GM23338 (cell line): ENCODE data around the gene RAX2. TPM values are rescaled to one million over a fixed set of nuclear protein-coding genes. Genes with fewer than 3 reads are reported as not detected.

Experiments
- ATAC-seq: fragments of 200-7000 bp; cut with Tn5 transposase; 3 replicates; pipeline ENCODE4 v1.9.1; 2020
- DNase-seq: peaks from one replicate; pipeline ENCODE4 v3.0.0-alpha.2; 2015; ENCODE audit warnings: low spot score
- H2AFZ ChIP-seq: fragments of 200-600 bp; sonication (generic); 2 replicates; pipeline ENCODE4 v1.8.0; 2016; ENCODE audit warnings: antibody characterized with exemption, mild to moderate bottlenecking, moderate library complexity
- H3F3A ChIP-seq: fragments of 200-600 bp; sonication (generic); replicated peaks from 2 replicates; pipeline ENCODE4 v1.8.0; 2017; ENCODE audit warnings: antibody characterized with exemption, mixed run types, low read depth
- H3K27ac ChIP-seq: fragments of 200-600 bp; sonication (generic); 2 replicates; pipeline ENCODE4 v1.6.1; 2016; ENCODE audit warnings: low read depth
- H3K27me3 ChIP-seq: fragments of 200-600 bp; sonication (generic); 2 replicates; pipeline ENCODE4 v1.8.0; 2016; ENCODE audit warnings: mild to moderate bottlenecking, mixed run types, moderate library complexity; ENCODE audit not compliant: insufficient read depth
- H3K36me3 ChIP-seq: fragments of 200-600 bp; sonication (generic); 2 replicates; pipeline ENCODE4 v1.8.0; 2016; ENCODE audit warnings: mild to moderate bottlenecking; ENCODE audit not compliant: insufficient read depth
- H3K4me1 ChIP-seq: fragments of 200-600 bp; sonication (generic); 2 replicates; pipeline ENCODE4 v1.8.0; 2016; ENCODE audit warnings: mild to moderate bottlenecking, moderate library complexity; ENCODE audit not compliant: insufficient read depth
- H3K4me2 ChIP-seq: fragments of 200-600 bp; sonication (generic); 2 replicates; pipeline ENCODE4 v1.7.1; 2017; ENCODE audit warnings: mixed run types
- H3K4me3 ChIP-seq: fragments of 200-600 bp; sonication (generic); 2 replicates; pipeline ENCODE4 v1.6.1; 2016; ENCODE audit warnings: mixed run types
- H3K79me2 ChIP-seq: fragments of 200-600 bp; sonication (generic); replicated peaks from 2 replicates; pipeline ENCODE4 v1.8.0; 2017; ENCODE audit warnings: mild to moderate bottlenecking; ENCODE audit not compliant: insufficient read depth
- H3K9me2 ChIP-seq: fragments of 200-600 bp; sonication (generic); 2 replicates; pipeline ENCODE4 v1.8.0; 2017; ENCODE audit not compliant: insufficient read depth
- H4K20me1 ChIP-seq: fragments of 200-600 bp; sonication (generic); replicated peaks from 2 replicates; pipeline ENCODE4 v1.8.0; 2017; ENCODE audit warnings: mild to moderate bottlenecking; ENCODE audit not compliant: insufficient read depth
- H3K27ac Mint-ChIP-seq: 2 replicates; pipeline ENCODE4 v1.8.0; 2020; ENCODE audit warnings: inconsistent platforms, mild to moderate bottlenecking, moderate library complexity, mixed read lengths
- H3K27me3 Mint-ChIP-seq: 3 replicates; pipeline ENCODE4 v1.8.0; 2022; ENCODE audit warnings: low read depth, mild to moderate bottlenecking, moderate library complexity, mixed read lengths, inconsistent platforms; ENCODE audit not compliant: insufficient read depth, poor library complexity
- H3K36me3 Mint-ChIP-seq: 3 replicates; pipeline ENCODE4 v1.8.0; 2021; ENCODE audit warnings: low read depth, mild to moderate bottlenecking, inconsistent platforms, moderate library complexity, mixed read lengths
- H3K4me1 Mint-ChIP-seq: 3 replicates; pipeline ENCODE4 v1.8.0; 2020; ENCODE audit warnings: mild to moderate bottlenecking, inconsistent platforms, mixed read lengths
- H3K4me3 Mint-ChIP-seq: 3 replicates; pipeline ENCODE4 v1.8.0; 2021; ENCODE audit warnings: moderate library complexity, mild to moderate bottlenecking, inconsistent platforms, mixed read lengths
- H3K9me3 Mint-ChIP-seq: 3 replicates; pipeline ENCODE4 v1.8.0; 2020; ENCODE audit warnings: moderate library complexity, mild to moderate bottlenecking, inconsistent platforms, mixed read lengths
- CREB1 ChIP-seq: fragments of 250-450 bp; sonication (Bioruptor Pico); IDR thresholded peaks from 2 replicates; pipeline ENCODE4 v1.5.0; 2020; ENCODE audit warnings: low read depth, mild to moderate bottlenecking, moderate library complexity
- CTCF ChIP-seq, 2 experiments: fragments of 200-600 bp in 1 of 2; sonication (generic) in 1 of 2; conservative IDR thresholded peaks; 2 replicates each; pipeline versions ENCODE4 v1.5.1 to v1.6.1; 2016 to 2017; ENCODE audit warnings: antibody characterized with exemption in 2 of 2, low read depth in 2 of 2, mild to moderate bottlenecking in 2 of 2, moderate library complexity in 1 of 2
- ETS1 ChIP-seq: IDR thresholded peaks from 2 replicates; pipeline ENCODE4 v1.6.1; 2016; ENCODE audit warnings: antibody characterized with exemption
- EZH2 ChIP-seq: fragments of 200-600 bp; sonication (generic); IDR thresholded peaks from one replicate; pipeline ENCODE4 v1.8.0; 2017; ENCODE audit warnings: antibody characterized with exemption, mild to moderate bottlenecking, low read depth; ENCODE audit not compliant: unreplicated experiment
- EZH2phosphoT487 ChIP-seq: fragments of 200-600 bp; sonication (generic); IDR thresholded peaks from one replicate; pipeline ENCODE4 v1.8.1; 2018; ENCODE audit warnings: antibody characterized with exemption; ENCODE audit not compliant: unreplicated experiment
- JUNB ChIP-seq: IDR thresholded peaks from one replicate; pipeline ENCODE4 v1.6.1; 2016; ENCODE audit warnings: antibody characterized with exemption; ENCODE audit not compliant: unreplicated experiment
- NANOG ChIP-seq: IDR thresholded peaks from 2 replicates; pipeline ENCODE4 v1.6.1; 2016; ENCODE audit warnings: antibody characterized with exemption, borderline replicate concordance
- REST ChIP-seq: IDR thresholded peaks from one replicate; pipeline ENCODE4 v1.6.1; 2018; ENCODE audit warnings: antibody characterized with exemption; ENCODE audit not compliant: unreplicated experiment
- STAT1 ChIP-seq: IDR thresholded peaks from one replicate; pipeline ENCODE4 v1.6.1; 2016; ENCODE audit warnings: antibody characterized with exemption; ENCODE audit not compliant: unreplicated experiment
- ZNF114 ChIP-seq: fragments of 250-450 bp; sonication (Bioruptor Pico); IDR thresholded peaks from 2 replicates; pipeline ENCODE4 v1.5.0; 2020; ENCODE audit warnings: mild to moderate bottlenecking, moderate library complexity
- ZNF331 ChIP-seq: fragments of 250-450 bp; sonication (Bioruptor Pico); IDR thresholded peaks from 2 replicates; pipeline ENCODE4 v1.5.0; 2020; ENCODE audit warnings: low read depth, mild to moderate bottlenecking, moderate library complexity
- ZNF462 ChIP-seq: fragments of 250-450 bp; sonication (Bioruptor Pico); IDR thresholded peaks from 2 replicates; pipeline ENCODE4 v1.5.0; 2020; ENCODE audit warnings: mild to moderate bottlenecking, moderate library complexity
- polyA plus RNA-seq: library from polyadenylated mRNA; unstranded; fragments of >200 nt; fragmentation: Nextera tagmentation; extraction: Ambion mirVana; gene quantifications from 2 replicates; pipeline ENCODE4 v1.2.1, GENCODE V29; 2016
- total RNA-seq: library from RNA; depleted of rRNA; stranded (reverse); fragments of >200 nt; shearing (Covaris generic); gene quantifications from 2 replicates; pipeline ENCODE4 v1.2.3, GENCODE V29; 2014

Gene RAX2
- total and polyA plus RNA-seq, 2 experiments from 2014 or later: 0.13 TPM; not detected in 1

GRCh38 chr19:3751236-3751635, 20.8 kb downstream of the RAX2 start (continued):
- no peak for TF ChIP-seq ETS1

GRCh38 chr19:3750211-3750610, 21.8 kb downstream of the RAX2 start:
- H3K27ac Mint-ChIP-seq: no peak overlapping the region
- H3K9me3 Mint-ChIP-seq: no peaks in the 10 kb centered on the region
- H3K36me3 Mint-ChIP-seq: peaks cover 15% of the 10 kb centered on the region; the same call in 2 of the 3 replicates
- Histone ChIP-seq H3F3A (no peaks in the 10 kb centered on the region), H4K20me1 (no peaks in the 10 kb centered on the region), H3K27ac (no peak overlapping the region), H3K27me3 (no peaks in the 10 kb centered on the region), H3K4me3 (no peak overlapping the region), H3K9me2 (no peaks in the 10 kb centered on the region), H3K36me3 (no peaks in the 10 kb centered on the region), H3K4me1 (no peaks in the 10 kb centered on the region), H2AFZ (no peak overlapping the region), H3K4me2 (no peak overlapping the region), H3K79me2 (no peaks in the 10 kb centered on the region)
- no peak for DNase-seq
- ATAC-seq: no peak
- no peak for TF ChIP-seq CREB1 (CRISPR knock-in tag)
- TF ChIP-seq ZNF462: no peak
- no peak for TF ChIP-seq JUNB
- no peak for TF ChIP-seq ZNF114 (CRISPR knock-in tag)
- no peak for TF ChIP-seq STAT1
- no peak for TF ChIP-seq ETS1
- TF ChIP-seq NANOG: no peak
- no peak for TF ChIP-seq REST
- no peak for TF ChIP-seq EZH2phosphoT487
- no peak for TF ChIP-seq EZH2
- no peak for TF ChIP-seq CTCF (conservative IDR thresholded peaks at IDR 0.05; ENCODE audit: low read depth in 2 of 2)
- TF ChIP-seq ZNF331 (CRISPR knock-in tag): no peak
- no peak overlapping the region for H3K4me3 Mint-ChIP-seq
- peaks cover 4% of the 10 kb centered on the region for H3K27me3 Mint-ChIP-seq
- no peaks in the 10 kb centered on the region for H3K4me1 Mint-ChIP-seq
